Measurements from ENCODE around the gene POLD4.
"Not testable (repeated sequence)": the region's sequence is repeated elsewhere in the genome, so short reads cannot be mapped to it uniquely, and the experiment has no call there.

The POLD4 gene

GRCh38 chr11:67323526-67323925 is 29.8 kb downstream of the POLD4 start:
- H3K36me3 ChIP-seq: peaks cover 1% of the 10 kb centered on the region; the same call in 1 of the 2 replicates
- H3K9me3 ChIP-seq (ENCODE audit: severe bottlenecking): no peaks in the 10 kb centered on the region
- H3K4me3 ChIP-seq (ENCODE audit: low read depth, low read length): no peak overlapping the region
- TF ChIP-seq CTCF (IDR thresholded peaks at IDR 0.05; ENCODE audit: low read depth, low read length): no peak
- no peak for DNase-seq
- H3K27me3 ChIP-seq (ENCODE audit: insufficient read depth, low read depth, severe bottlenecking): no peaks in the 10 kb centered on the region
- no peak overlapping the region for H3K27ac ChIP-seq

- Histone ChIP-seq H3K27me3 (ENCODE audit: insufficient read depth, low read depth, severe bottlenecking) (no peaks in the 10 kb centered on the region), H3K9me3 (ENCODE audit: severe bottlenecking) (no peaks in the 10 kb centered on the region), H3K27ac (no peak overlapping the region), H3K4me3 (ENCODE audit: low read depth, low read length) (no peak overlapping the region), H3K36me3 (no peaks in the 10 kb centered on the region)
- no peak for TF ChIP-seq CTCF (IDR thresholded peaks at IDR 0.05; ENCODE audit: low read depth, low read length)
- no peak for DNase-seq
These were observed 31.3 kb downstream of the POLD4 start for GRCh38 chr11:67322049-67322448.

- DNase-seq: no peak
- TF ChIP-seq CTCF (IDR thresholded peaks at IDR 0.05; ENCODE audit: low read depth, low read length): no peak
- Histone ChIP-seq H3K27me3 (ENCODE audit: insufficient read depth, low read depth, severe bottlenecking) (no peaks in the 10 kb centered on the region), H3K4me3 (ENCODE audit: low read depth, low read length) (no peak overlapping the region), H3K9me3 (ENCODE audit: severe bottlenecking) (no peaks in the 10 kb centered on the region), H3K27ac (no peak overlapping the region), H3K36me3 (no peaks in the 10 kb centered on the region)
These were observed 32.0 kb downstream of the POLD4 start for GRCh38 chr11:67321313-67321871.

- Histone ChIP-seq H3K36me3 (no peaks in the 10 kb centered on the region), H3K27me3 (ENCODE audit: insufficient read depth, low read depth, severe bottlenecking) (no peaks in the 10 kb centered on the region), H3K27ac (no peak overlapping the region), H3K9me3 (ENCODE audit: severe bottlenecking) (no peaks in the 10 kb centered on the region), H3K4me3 (ENCODE audit: low read depth, low read length) (no peak overlapping the region)
- DNase-seq: no peak
- TF ChIP-seq CTCF (IDR thresholded peaks at IDR 0.05; ENCODE audit: low read depth, low read length): no peak
These were observed 32.7 kb downstream of the POLD4 start for GRCh38 chr11:67320691-67321090.

- no peak overlapping the region for H3K4me3 ChIP-seq (ENCODE audit: low read depth, low read length)
- TF ChIP-seq CTCF (IDR thresholded peaks at IDR 0.05; ENCODE audit: low read depth, low read length): no peak
- H3K9me3 ChIP-seq (ENCODE audit: severe bottlenecking): no peaks in the 10 kb centered on the region
- DNase-seq: no peak
- H3K27ac ChIP-seq: no peak overlapping the region
- no peaks in the 10 kb centered on the region for H3K36me3 ChIP-seq
- H3K27me3 ChIP-seq (ENCODE audit: insufficient read depth, low read depth, severe bottlenecking): no peaks in the 10 kb centered on the region
These were observed 33.3 kb downstream of the POLD4 start for GRCh38 chr11:67320011-67320410.

GRCh38 chr11:67318876-67319275 is 34.5 kb downstream of the POLD4 start:
- H3K27ac ChIP-seq; H3K9me3 ChIP-seq (ENCODE audit: severe bottlenecking); H3K4me3 ChIP-seq (ENCODE audit: low read depth, low read length); H3K27me3 ChIP-seq (ENCODE audit: insufficient read depth, low read depth, severe bottlenecking); H3K36me3 ChIP-seq; DNase-seq: not testable (repeated sequence)

Data from WERI-Rb-1 (cell line).